Measurements from ENCODE around the gene AHCY. TPM values are rescaled to one million over a fixed set of nuclear protein-coding genes. Genes with fewer than 3 reads are reported as not detected.
"Not testable (repeated sequence)": the region's sequence is repeated elsewhere in the genome, so short reads cannot be mapped to it uniquely, and the experiment has no call there.

AHCY gene
- total and polyA plus RNA-seq, 2 of the 4 experiments (the other 2 are of a cell fraction): 138 to 210 TPM

- Histone ChIP-seq H3K79me1 (ENCODE audit: low read depth in 1 of 2, low read length in 2 of 2) (no peaks in the 10 kb centered on the region), H3K9ac (ENCODE audit: low read depth, low read length) (no peak overlapping the region), H3K9me1 (ENCODE audit: insufficient read depth, low read length) (0 out of 2 replicates have a peak, but pooled peaks cover 5% of the 10 kb centered on the region), H2BK120ac (ENCODE audit: low read depth, low read length) (no peak overlapping the region), H2AK5ac (ENCODE audit: low read depth, low read length) (no peak overlapping the region; the same call in 1 of the 2 replicates), H3K4me1 (ENCODE audit: control insufficient read depth, insufficient read depth, low read length) (no peaks in the 10 kb centered on the region), H2BK20ac (ENCODE audit: low read depth, low read length) (no peak overlapping the region), H3K18ac (ENCODE audit: low read depth, low read length) (no peak overlapping the region), H3K36me3 (ENCODE audit: control insufficient read depth, insufficient read depth, low read length) (no peaks in the 10 kb centered on the region), H3K4ac (ENCODE audit: low read depth, low read length) (no peak overlapping the region), H4K5ac (ENCODE audit: low read depth, low read length) (no peak overlapping the region), H2BK5ac (ENCODE audit: low read depth, low read length, poor library complexity, severe bottlenecking) (no peak overlapping the region), H2AK9ac (replicated peaks; ENCODE audit: low read depth, low read length, poor library complexity) (no peak overlapping the region), H3K27ac (ENCODE audit: insufficient read depth, low read length) (no peak overlapping the region), H3K27me3 (ENCODE audit: control insufficient read depth, insufficient read depth, low read length) (no peaks in the 10 kb centered on the region), H3K9me3 (ENCODE audit: control insufficient read depth, insufficient read depth, low read length) (no peaks in the 10 kb centered on the region), H4K20me1 (ENCODE audit: insufficient read depth, low read length) (no peaks in the 10 kb centered on the region), H2BK15ac (ENCODE audit: low read depth, low read length) (no peak overlapping the region), H4K8ac (ENCODE audit: low read depth in 2 of 2, low read length in 2 of 2) (no peak overlapping the region), H4K91ac (ENCODE audit: insufficient read depth, low read depth, low read length) (no peak overlapping the region), H3K56ac (ENCODE audit: extremely low read depth, insufficient read depth, low read length) (no peak overlapping the region), H3K4me3 (ENCODE audit: insufficient read depth, low read depth, low read length) (no peak overlapping the region), H2AFZ (replicated peaks; ENCODE audit: low read length, poor library complexity) (no peak overlapping the region), H3K14ac (replicated peaks; ENCODE audit: low read depth, low read length) (no peak overlapping the region), H3K4me2 (ENCODE audit: low read depth, low read length) (no peak overlapping the region), H3K23ac (ENCODE audit: low read depth, low read length) (no peak overlapping the region)
- CTCF ChIA-PET: interaction anchor here (0.6 kb wide), 1 partner anchor 8 kb away, joined by 5 read pairs; no protein-coding TSS in a partner anchor
- DNase-seq (no peak), ATAC-seq (ENCODE audit: low read depth) (no peak)
- TF ChIP-seq POLR2A (IDR thresholded peaks at IDR 0.05; ENCODE audit: low read depth, low read length) (no peak), MXI1 (IDR thresholded peaks at IDR 0.05; ENCODE audit: borderline replicate concordance, low read depth, low read length) (no peak), USF2 (IDR thresholded peaks at IDR 0.05; ENCODE audit: low read depth, low read length) (no peak), RFX5 (IDR thresholded peaks at IDR 0.05; ENCODE audit: low read depth, low read length) (no peak), CTCF (conservative IDR thresholded peaks at IDR 0.05; ENCODE audit: low read depth, low read length) (no peak), CHD1 (IDR thresholded peaks at IDR 0.05; ENCODE audit: low read depth, low read length) (no peak)
- no TSS peak for BruUV-seq (replicated peaks)
- intact Hi-C loops (cut with micrococcal nuclease): no loop called here
- in situ Hi-C loops (cut with MboI; ENCODE audit: low sequenced_read_pairs): no loop called here
- WGBS, 2 experiments (ENCODE audit: extremely low coverage in 2 of 2, insufficient read length in 1 of 2): 100% methylated on average over 1 of the region's 4 CpGs; no CpG with 5 or more reads in 1 of the 2 experiments
- POLR2A ChIA-PET (ENCODE audit: unreplicated experiment): interaction anchor here (0.6 kb wide), 1 partner anchor 526 kb away, joined by 4 read pairs; no protein-coding TSS in a partner anchor
- dilution Hi-C loops (cut with HindIII; ENCODE audit: low sequenced_read_pairs, unreplicated experiment): no loop called here
Observed at GRCh38 chr20:34347571-34347970, 44.4 kb upstream of the AHCY start.

- H2BK5ac ChIP-seq (ENCODE audit: low read depth, low read length, poor library complexity, severe bottlenecking); H3K4me1 ChIP-seq (ENCODE audit: control insufficient read depth, insufficient read depth, low read length); DNase-seq; H3K4ac ChIP-seq (ENCODE audit: low read depth, low read length); BruUV-seq (replicated peaks); H3K18ac ChIP-seq (ENCODE audit: low read depth, low read length); H3K9me1 ChIP-seq (ENCODE audit: insufficient read depth, low read length); H3K4me3 ChIP-seq (ENCODE audit: insufficient read depth, low read depth, low read length); H2BK15ac ChIP-seq (ENCODE audit: low read depth, low read length); H3K9ac ChIP-seq (ENCODE audit: low read depth, low read length); H3K56ac ChIP-seq (ENCODE audit: extremely low read depth, insufficient read depth, low read length); H3K14ac ChIP-seq (replicated peaks; ENCODE audit: low read depth, low read length); H2AK9ac ChIP-seq (replicated peaks; ENCODE audit: low read depth, low read length, poor library complexity); in situ Hi-C loops (cut with MboI; ENCODE audit: low sequenced_read_pairs); H2BK20ac ChIP-seq (ENCODE audit: low read depth, low read length); H3K23ac ChIP-seq (ENCODE audit: low read depth, low read length); CTCF ChIA-PET; H3K79me1 ChIP-seq (ENCODE audit: low read depth in 1 of 2, low read length in 2 of 2); intact Hi-C loops (cut with micrococcal nuclease); H3K27ac ChIP-seq (ENCODE audit: insufficient read depth, low read length); H2AFZ ChIP-seq (replicated peaks; ENCODE audit: low read length, poor library complexity); H4K91ac ChIP-seq (ENCODE audit: insufficient read depth, low read depth, low read length); H4K8ac ChIP-seq (ENCODE audit: low read depth in 2 of 2, low read length in 2 of 2); H3K9me3 ChIP-seq (ENCODE audit: control insufficient read depth, insufficient read depth, low read length); H2BK120ac ChIP-seq (ENCODE audit: low read depth, low read length); H4K5ac ChIP-seq (ENCODE audit: low read depth, low read length); dilution Hi-C loops (cut with HindIII; ENCODE audit: low sequenced_read_pairs, unreplicated experiment); H3K4me2 ChIP-seq (ENCODE audit: low read depth, low read length); H3K27me3 ChIP-seq (ENCODE audit: control insufficient read depth, insufficient read depth, low read length); POLR2A ChIA-PET (ENCODE audit: unreplicated experiment); ATAC-seq (ENCODE audit: low read depth); H2AK5ac ChIP-seq (ENCODE audit: low read depth, low read length); H3K36me3 ChIP-seq (ENCODE audit: control insufficient read depth, insufficient read depth, low read length); H4K20me1 ChIP-seq (ENCODE audit: insufficient read depth, low read length): not testable (repeated sequence)
- 93% methylated on average over 5 of the region's 9 CpGs; no CpG with 5 or more reads in 1 of the 2 experiments for WGBS, 2 experiments (ENCODE audit: extremely low coverage in 2 of 2, insufficient read length in 1 of 2)
Observed at GRCh38 chr20:34346533-34346865, 43.3 kb upstream of the AHCY start.

Measured in IMR-90 (cell line).